ENCODE data around the gene RPS13.

RPS13 gene

DNA sequence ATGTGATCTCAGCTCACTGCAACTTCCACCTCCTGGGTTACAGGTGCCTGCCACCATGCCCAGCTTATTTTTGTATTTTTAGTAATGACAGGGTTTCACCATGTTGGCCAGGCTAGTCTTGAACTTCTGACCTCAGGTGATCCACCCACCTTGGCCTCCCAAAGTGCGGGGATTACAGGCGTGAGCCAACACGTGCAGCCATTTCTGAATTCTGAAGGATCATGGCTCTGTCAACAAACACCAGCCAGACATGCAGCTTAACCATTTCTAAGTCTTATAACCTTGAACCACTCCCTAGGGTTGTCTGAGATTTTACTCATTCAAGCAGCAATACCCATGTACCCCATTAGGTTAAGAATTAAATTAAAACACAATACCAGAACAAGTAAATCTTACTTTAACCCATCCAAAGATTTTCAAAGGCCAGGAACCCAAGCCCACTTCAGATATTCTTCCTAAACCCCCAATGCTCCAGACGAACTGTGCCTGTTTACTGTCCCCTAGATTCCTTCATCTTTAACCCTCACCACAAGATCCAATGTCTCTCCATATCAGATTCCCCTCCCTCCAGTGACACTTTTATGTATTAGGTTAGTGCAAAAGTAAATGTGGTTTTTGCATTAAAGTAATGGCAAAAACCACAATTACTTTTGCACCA lies 4.0 kb downstream of the RPS13 start:
- H3K4me3 ChIP-seq (ENCODE audit: low read depth, low read length), result no peak overlapping the region
- CTCF ChIA-PET, result no interaction called here

DNA sequence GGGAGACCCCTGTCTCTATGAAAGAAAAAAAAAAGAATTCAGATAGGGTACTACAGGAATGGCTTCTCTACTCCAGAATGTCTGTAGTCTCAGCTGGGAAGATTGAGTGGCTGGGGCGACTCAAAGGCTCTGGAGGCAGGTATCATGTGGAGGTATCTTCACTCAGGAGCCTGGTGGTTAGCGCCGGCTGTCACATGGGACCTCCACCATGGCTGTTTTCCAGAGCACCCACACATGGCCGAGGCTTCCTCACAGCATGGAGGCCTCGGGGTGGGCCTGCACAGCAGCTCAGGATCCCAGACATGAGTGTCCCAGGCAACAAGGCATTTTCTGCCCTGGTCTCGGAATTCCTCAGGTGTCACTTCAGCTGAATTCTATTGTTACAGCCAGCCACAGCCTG lies 10.1 kb downstream of the RPS13 start:
- no peaks in the 10 kb centered on the region for H3K36me3 ChIP-seq (ENCODE audit: control insufficient read depth in 2 of 2, insufficient read depth in 1 of 2, low read length in 2 of 2)
- H3K9me3 ChIP-seq (ENCODE audit: control insufficient read depth, insufficient read depth, low read depth, low read length), result no peaks in the 10 kb centered on the region
- H3K4me3 ChIP-seq (ENCODE audit: low read depth, low read length), result no peak overlapping the region
- ChIA-PET CTCF (interaction anchor here (0.6 to 1.2 kb wide), 3 partner anchors 125 to 282 kb away, joined by 3 to 4 read pairs (median 3); no protein-coding TSS in a partner anchor), POLR2A (no interaction called here)
- H3K4me1 ChIP-seq (ENCODE audit: control insufficient read depth, insufficient read depth, low read length), result no peaks in the 10 kb centered on the region
- TF ChIP-seq ZSCAN23 (tag by site-specific recombination; IDR thresholded peaks at IDR 0.05) (no peak), ZNF707 (tag by site-specific recombination; IDR thresholded peaks at IDR 0.05) (no peak), ZNF175 (tag by site-specific recombination; IDR thresholded peaks at IDR 0.05) (no peak), ZNF341 (tag by site-specific recombination; IDR thresholded peaks at IDR 0.05; ENCODE audit: low read depth) (no peak), ZNF785 (tag by site-specific recombination; IDR thresholded peaks at IDR 0.05) (no peak), ZNF121 (tag by site-specific recombination; IDR thresholded peaks at IDR 0.05) (no peak), TCF7L2 (IDR thresholded peaks at IDR 0.05; ENCODE audit: borderline replicate concordance, low read depth, low read length) (no peak), ZNF239 (tag by site-specific recombination; IDR thresholded peaks at IDR 0.05) (no peak), ZXDB (tag by site-specific recombination; IDR thresholded peaks at IDR 0.05) (no peak), KLF9 (tag by site-specific recombination; IDR thresholded peaks at IDR 0.05; ENCODE audit: low read depth) (no peak)
- TF ChIP-seq, protein P1, sequence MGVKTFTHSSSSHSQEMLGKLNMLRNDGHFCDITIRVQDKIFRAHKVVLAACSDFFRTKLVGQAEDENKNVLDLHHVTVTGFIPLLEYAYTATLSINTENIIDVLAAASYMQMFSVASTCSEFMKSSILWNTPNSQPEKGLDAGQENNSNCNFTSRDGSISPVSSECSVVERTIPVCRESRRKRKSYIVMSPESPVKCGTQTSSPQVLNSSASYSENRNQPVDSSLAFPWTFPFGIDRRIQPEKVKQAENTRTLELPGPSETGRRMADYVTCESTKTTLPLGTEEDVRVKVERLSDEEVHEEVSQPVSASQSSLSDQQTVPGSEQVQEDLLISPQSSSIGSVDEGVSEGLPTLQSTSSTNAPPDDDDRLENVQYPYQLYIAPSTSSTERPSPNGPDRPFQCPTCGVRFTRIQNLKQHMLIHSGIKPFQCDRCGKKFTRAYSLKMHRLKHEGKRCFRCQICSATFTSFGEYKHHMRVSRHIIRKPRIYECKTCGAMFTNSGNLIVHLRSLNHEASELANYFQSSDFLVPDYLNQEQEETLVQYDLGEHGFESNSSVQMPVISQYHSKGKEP (tag by site-specific recombination; IDR thresholded peaks at IDR 0.05), result no peak
- no peak overlapping the region for H3K27ac ChIP-seq (ENCODE audit: extremely low read depth, low read depth, low read length)

More for the DNA sequence above, 4.0 kb downstream of the RPS13 start:
- Histone ChIP-seq H3K9me3 (ENCODE audit: control insufficient read depth, insufficient read depth, low read depth, low read length) (no peaks in the 10 kb centered on the region), H3K27ac (ENCODE audit: extremely low read depth, low read depth, low read length) (no peak overlapping the region), H3K36me3 (ENCODE audit: control insufficient read depth in 2 of 2, insufficient read depth in 1 of 2, low read length in 2 of 2) (peaks cover 10 to 44% of the 10 kb centered on the region in 2 experiments; a peak in 2 of 3 replicates), H3K4me1 (ENCODE audit: control insufficient read depth, insufficient read depth, low read length) (0 out of 2 replicates have a peak, but pooled peaks cover 4% of the 10 kb centered on the region)
- TF ChIP-seq ZNF629 (tag by site-specific recombination; IDR thresholded peaks at IDR 0.05) (no peak), ZNF2 (tag by site-specific recombination; IDR thresholded peaks at IDR 0.05) (no peak), ZNF155 (tag by site-specific recombination; IDR thresholded peaks at IDR 0.05) (no peak), ZNF792 (tag by site-specific recombination; IDR thresholded peaks at IDR 0.05) (no peak), ZBTB48 (tag by site-specific recombination; IDR thresholded peaks at IDR 0.05) (no peak), ATF2 (tag by site-specific recombination; IDR thresholded peaks at IDR 0.05; ENCODE audit: low read depth) (no peak), ZNF133 (tag by site-specific recombination; IDR thresholded peaks at IDR 0.05) (no peak), SP3 (tag by site-specific recombination; IDR thresholded peaks at IDR 0.05) (no peak), BCL11A (tag by site-specific recombination; IDR thresholded peaks at IDR 0.05; ENCODE audit: low read depth) (no peak), ZIC2 (tag by site-specific recombination; IDR thresholded peaks at IDR 0.05) (no peak), ZNF24 (tag by site-specific recombination; IDR thresholded peaks at IDR 0.05) (no peak), ZNF768 (tag by site-specific recombination; IDR thresholded peaks at IDR 0.05) (no peak), ZFP69B (tag by site-specific recombination; IDR thresholded peaks at IDR 0.05) (no peak), ZSCAN5A (tag by site-specific recombination; IDR thresholded peaks at IDR 0.05) (no peak)
- POLR2A ChIA-PET, result interaction anchor here (0.7 kb wide), 2 partner anchors 143 to 920 kb away, joined by 3 read pairs; no protein-coding TSS in a partner anchor
